ENCODE results near the gene OR2A12.
"Not testable (repeated sequence)": the region's sequence is repeated elsewhere in the genome, so short reads cannot be mapped to it uniquely, and the experiment has no call there.

OR2A12 gene

GRCh38 chr7:144122876-144123275, 36.8 kb downstream of the OR2A12 start, which contains the start of gene OR2A14:
Gene OR2A14 (plus strand): TSS chr7:144123176. CDS start chr7:144129113, 5,937 bp downstream.
- no peak for DNase-seq

GRCh38 chr7:144127714-144128334, 41.7 kb downstream of the OR2A12 start:
- peak; percentile 79 for DNase-seq

GRCh38 chr7:144129601-144130000, 43.5 kb downstream of the OR2A12 start:
- DNase-seq, result not testable (repeated sequence)

GRCh38 chr7:144130730-144131129, 44.7 kb downstream of the OR2A12 start:
- no peak for DNase-seq

GRCh38 chr7:144132262-144132661, 46.2 kb downstream of the OR2A12 start:
- DNase-seq, result no peak

- no peak for DNase-seq
Measured at GRCh38 chr7:144133307-144133706, 47.2 kb downstream of the OR2A12 start.

- no peak for DNase-seq
Measured at GRCh38 chr7:144134116-144134515, 48.0 kb downstream of the OR2A12 start.

- no peak for DNase-seq
Measured at GRCh38 chr7:144137501-144137900, 51.4 kb downstream of the OR2A12 start.

- no peak for DNase-seq
Measured at GRCh38 chr7:144142187-144142586, 56.1 kb downstream of the OR2A12 start.

GRCh38 chr7:144144426-144144825, 58.3 kb downstream of the OR2A12 start:
- DNase-seq, result no peak

GRCh38 chr7:144148224-144148827, 62.2 kb downstream of the OR2A12 start:
- DNase-seq, result no peak

Measured in OCI-M1 (cell line).